Tibial nerve (tissue), 4 donors: ENCODE measurements around the gene DNM2. TPM values are rescaled to one million over a fixed set of nuclear protein-coding genes. Genes with fewer than 3 reads are reported as not detected.
"Not testable (repeated sequence)": the region's sequence is repeated elsewhere in the genome, so short reads cannot be mapped to it uniquely, and the experiment has no call there.

Experiments
- DNase-seq, 2 donors: peaks; one replicate each; pipeline ENCODE4 v3.0.0-alpha.2; 2019; ENCODE audit warnings: low spot score in 2 of 2
- H3K27ac ChIP-seq, 4 donors: fragments of 200-600 bp; sonication (generic) in 3 of 4; one replicate each; pipeline ENCODE4 v1.5.1; 2017 to 2019; ENCODE audit warnings: mild to moderate bottlenecking in 1 of 4
- H3K27me3 ChIP-seq, 2 donors: fragments of 200-600 bp; sonication (generic) in 1 of 2; one replicate each; pipeline versions ENCODE4 v1.5.1 to v1.6.0; 2017 to 2019
- H3K36me3 ChIP-seq, 3 donors: fragments of 200-600 bp; sonication (generic); one replicate each; pipeline ENCODE4 v1.5.1; 2018 to 2019
- H3K4me1 ChIP-seq, 4 donors: fragments of 200-600 bp; sonication (generic) in 3 of 4; one replicate each; pipeline ENCODE4 v1.5.1; 2017 to 2019
- H3K4me3 ChIP-seq, 4 donors: fragments of 200-600 bp; sonication (generic) in 3 of 4; one replicate each; pipeline ENCODE4 v1.5.1; 2017 to 2019; ENCODE audit warnings: mild to moderate bottlenecking in 1 of 4, moderate library complexity in 1 of 4
- H3K9me3 ChIP-seq, 4 donors: fragments of 200-600 bp; sonication (generic) in 3 of 4; one replicate each; pipeline ENCODE4 v1.5.1; 2017 to 2019
- EP300 ChIP-seq, 2 donors: sonication (generic); formaldehyde crosslinking; IDR thresholded peaks; one replicate each; pipeline ENCODE4 v1.6.1; 2017; ENCODE audit warnings: antibody characterized with exemption in 2 of 2, mild to moderate bottlenecking in 1 of 2
- POLR2A ChIP-seq, 2 donors: fragments of 450-650 bp; IDR thresholded peaks; one replicate each; pipeline ENCODE4 v1.6.1; 2017; ENCODE audit warnings: antibody characterized with exemption in 2 of 2, mild to moderate bottlenecking in 2 of 2, moderate library complexity in 2 of 2
- WGBS, 2 donors: methylation state at CpG; one replicate each; pipeline ENCODE4 v1.1.5; 2018; 5-methylcytosine and 5-hydroxymethylcytosine counted together
- total RNA-seq, 4 donors: library from RNA; depleted of rRNA; stranded (reverse); fragments of >200 nt; gene quantifications; one replicate each; pipeline ENCODE4 v1.1.0, GENCODE V29; 2016
- TF ChIP-seq, protein P1 (sequence below), 5 experiments: fragments of 200-600 bp in 3 of 5; fragments of 450-650 bp in 2 of 5; sonication (generic) in 3 of 5; IDR thresholded peaks; one replicate each; pipeline ENCODE4 v1.5.1; 2016 to 2019; ENCODE audit warnings: antibody characterized with exemption in 5 of 5, mild to moderate bottlenecking in 3 of 5, moderate library complexity in 2 of 5

DNM2 gene
- total RNA-seq, 4 donors from 2014 or later, result 99.4 to 220 (median 140) TPM

DNA sequence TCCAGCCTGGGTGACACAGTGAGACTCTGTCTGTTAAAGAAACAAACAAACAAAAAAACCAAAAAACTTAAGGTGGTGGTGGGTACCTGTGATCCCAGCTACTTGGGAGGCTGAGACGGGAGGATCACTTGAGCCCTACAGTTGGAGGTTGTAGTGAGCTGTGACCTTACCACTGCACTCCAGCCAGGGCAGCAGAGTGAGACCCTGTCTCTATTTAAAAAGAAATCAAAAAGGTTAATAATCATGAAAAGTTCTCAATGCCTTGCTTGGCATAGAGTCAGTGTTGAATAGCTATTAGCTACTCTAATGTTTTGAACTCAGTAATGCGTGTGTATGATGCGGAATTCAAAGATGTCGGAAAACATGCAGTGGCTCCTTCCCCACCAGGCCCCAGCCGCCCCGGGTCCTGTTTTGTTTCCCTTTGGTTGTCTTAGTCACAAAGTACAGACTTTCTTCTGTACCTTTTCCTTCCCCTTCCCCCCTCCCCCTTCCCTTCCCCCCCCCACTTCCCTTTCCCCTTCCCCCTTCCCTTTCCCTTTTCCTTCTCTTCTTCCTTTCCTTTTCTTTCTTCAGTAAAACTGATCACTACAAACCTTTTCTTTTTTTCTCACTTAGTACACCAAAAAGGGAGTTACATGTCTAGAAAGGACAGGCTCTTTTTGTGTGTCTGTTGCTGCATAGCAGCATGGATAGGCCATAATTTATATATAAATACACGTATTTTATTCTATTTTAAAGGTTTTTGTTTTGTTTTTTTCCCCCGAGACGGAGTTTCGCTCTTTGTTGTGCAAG, 35.2 kb downstream of the DNM2 start:
- no peak for DNase-seq
- Histone ChIP-seq H3K4me3 (no peak overlapping the region), H3K27ac (peak overlapping the region in 3 of 4 donors; percentile 73 to 77 (median 74)), H3K27me3 (no peaks in the 10 kb centered on the region), H3K4me1 (peaks cover 0 to 49% (median 18%) of the 10 kb centered on the region in 4 donors), H3K36me3 (no peaks in the 10 kb centered on the region), H3K9me3 (no peaks in the 10 kb centered on the region)
- TF ChIP-seq POLR2A (IDR thresholded peaks at IDR 0.05) (no peak), EP300 (IDR thresholded peaks at IDR 0.05) (no peak)
- TF ChIP-seq, protein P1, sequence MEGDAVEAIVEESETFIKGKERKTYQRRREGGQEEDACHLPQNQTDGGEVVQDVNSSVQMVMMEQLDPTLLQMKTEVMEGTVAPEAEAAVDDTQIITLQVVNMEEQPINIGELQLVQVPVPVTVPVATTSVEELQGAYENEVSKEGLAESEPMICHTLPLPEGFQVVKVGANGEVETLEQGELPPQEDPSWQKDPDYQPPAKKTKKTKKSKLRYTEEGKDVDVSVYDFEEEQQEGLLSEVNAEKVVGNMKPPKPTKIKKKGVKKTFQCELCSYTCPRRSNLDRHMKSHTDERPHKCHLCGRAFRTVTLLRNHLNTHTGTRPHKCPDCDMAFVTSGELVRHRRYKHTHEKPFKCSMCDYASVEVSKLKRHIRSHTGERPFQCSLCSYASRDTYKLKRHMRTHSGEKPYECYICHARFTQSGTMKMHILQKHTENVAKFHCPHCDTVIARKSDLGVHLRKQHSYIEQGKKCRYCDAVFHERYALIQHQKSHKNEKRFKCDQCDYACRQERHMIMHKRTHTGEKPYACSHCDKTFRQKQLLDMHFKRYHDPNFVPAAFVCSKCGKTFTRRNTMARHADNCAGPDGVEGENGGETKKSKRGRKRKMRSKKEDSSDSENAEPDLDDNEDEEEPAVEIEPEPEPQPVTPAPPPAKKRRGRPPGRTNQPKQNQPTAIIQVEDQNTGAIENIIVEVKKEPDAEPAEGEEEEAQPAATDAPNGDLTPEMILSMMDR (IDR thresholded peaks at IDR 0.05), result no peak
- WGBS, 2 donors, result 76 to 77% methylated on average over 10 of the region's 10 CpGs

DNA sequence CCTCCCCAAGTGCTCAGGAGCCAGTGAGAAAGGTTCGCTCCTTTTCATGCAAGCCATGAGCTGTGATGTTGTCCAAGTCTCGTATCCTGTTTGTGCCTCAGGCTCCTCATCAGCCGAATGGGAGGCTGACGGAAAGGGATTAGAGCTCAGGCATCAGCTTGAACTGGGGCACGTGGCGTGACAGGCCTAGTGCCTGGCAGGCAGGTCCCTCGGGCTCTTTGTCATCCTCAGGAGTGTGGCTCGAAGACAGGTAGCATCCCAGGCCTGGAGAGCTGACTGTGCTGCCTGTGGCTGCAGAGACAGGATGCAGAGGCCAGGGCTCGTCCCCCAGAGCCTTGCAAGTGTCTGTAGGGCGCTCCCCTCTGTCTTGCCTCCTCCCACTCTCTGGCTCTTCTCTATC, 38.5 kb downstream of the DNM2 start:
- WGBS, 2 donors, result 77 to 79% methylated on average over 9 to 10 of the region's 10 CpGs
- no peak for DNase-seq
- Histone ChIP-seq H3K9me3 (no peaks in the 10 kb centered on the region), H3K4me3 (no peak overlapping the region), H3K36me3 (peaks cover 0 to 19% (median 0%) of the 10 kb centered on the region in 3 donors), H3K27me3 (no peaks in the 10 kb centered on the region), H3K4me1 (peaks cover 0 to 34% (median 9%) of the 10 kb centered on the region in 4 donors), H3K27ac (no peak overlapping the region)
- TF ChIP-seq, protein P1 (IDR thresholded peaks at IDR 0.05), result no peak
- TF ChIP-seq POLR2A (IDR thresholded peaks at IDR 0.05) (no peak), EP300 (IDR thresholded peaks at IDR 0.05) (no peak)

DNA sequence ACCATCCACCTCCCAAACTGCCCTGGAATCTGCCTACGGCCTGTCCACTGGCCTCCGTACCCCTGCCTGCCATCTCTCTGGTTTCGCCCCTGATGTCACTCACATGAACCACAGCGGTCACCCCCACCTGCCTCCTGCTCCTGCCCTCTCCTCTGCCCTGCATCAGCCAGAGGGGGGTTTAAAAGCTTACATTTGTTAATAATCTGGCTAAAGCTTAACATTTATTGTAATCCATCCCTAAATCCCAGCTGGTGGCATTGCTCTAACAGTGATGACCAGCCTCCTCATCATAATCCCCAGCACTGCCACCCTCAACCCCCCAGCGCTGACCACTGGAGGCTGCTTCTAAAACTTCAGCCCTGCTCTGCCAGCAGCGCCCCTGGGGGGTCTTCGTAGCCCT, 38.9 kb downstream of the DNM2 start:
- Histone ChIP-seq H3K4me3 (no peak overlapping the region), H3K27me3 (no peaks in the 10 kb centered on the region), H3K4me1 (peaks cover 0 to 34% (median 9%) of the 10 kb centered on the region in 4 donors), H3K9me3 (no peaks in the 10 kb centered on the region), H3K27ac (no peak overlapping the region), H3K36me3 (peaks cover 0 to 22% (median 0%) of the 10 kb centered on the region in 3 donors)
- 97% methylated on average over 7 of the region's 7 CpGs for WGBS, 2 donors
- TF ChIP-seq EP300 (IDR thresholded peaks at IDR 0.05) (no peak), POLR2A (IDR thresholded peaks at IDR 0.05) (no peak)
- TF ChIP-seq, protein P1 (IDR thresholded peaks at IDR 0.05), result no peak
- DNase-seq, result no peak

DNA sequence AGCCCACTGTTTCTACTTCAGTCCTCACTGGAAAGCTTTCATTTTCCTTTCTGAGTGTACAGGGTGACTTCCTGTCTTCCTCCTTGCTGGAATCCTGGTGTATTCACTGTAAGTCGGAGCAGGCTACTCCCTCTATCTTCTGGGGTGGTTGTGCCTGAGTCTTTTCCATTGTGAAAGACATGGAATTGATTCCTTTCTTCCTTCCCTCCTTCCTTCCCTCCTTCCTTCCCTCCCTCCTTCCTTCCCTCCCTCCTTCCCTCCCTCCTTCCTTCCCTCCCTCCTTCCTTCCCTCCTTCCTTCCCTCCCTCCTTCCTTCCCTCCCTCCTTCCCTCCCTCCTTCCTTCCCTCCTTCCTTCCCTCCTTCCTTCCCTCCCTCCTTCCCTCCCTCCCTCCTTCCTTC, 40.2 kb downstream of the DNM2 start:
- not testable (repeated sequence) for H3K27ac ChIP-seq, H3K4me3 ChIP-seq, H3K27me3 ChIP-seq, DNase-seq, H3K9me3 ChIP-seq
- Histone ChIP-seq H3K36me3 (peaks cover 0 to 26% (median 0%) of the 10 kb centered on the region in 3 donors), H3K4me1 (peaks cover 0 to 40% (median 16%) of the 10 kb centered on the region in 4 donors)
- WGBS, 2 donors, result 80 to 100% methylated on average over 1 of the region's 1 CpG

DNA sequence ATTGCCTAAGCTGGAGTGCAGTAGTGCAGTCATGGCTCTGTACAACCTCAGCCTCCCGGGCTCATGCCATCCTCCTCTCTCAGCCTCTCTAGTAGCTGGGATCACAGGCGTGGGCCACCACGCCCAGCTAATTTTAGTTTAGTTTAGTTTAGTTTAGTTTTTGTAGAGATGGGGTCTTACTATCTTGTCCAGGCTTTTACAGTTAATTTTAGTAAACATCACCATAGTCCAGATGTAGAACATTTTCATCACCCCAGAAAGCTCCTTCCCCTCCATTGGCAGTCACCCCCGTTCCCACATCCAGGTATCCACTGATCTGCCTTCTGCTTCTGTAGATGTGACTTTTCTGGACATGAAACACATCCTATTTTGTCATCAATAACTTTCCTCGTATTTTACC, 41.1 kb downstream of the DNM2 start:
- H3K4me1 ChIP-seq, result peaks cover 0 to 49% (median 21%) of the 10 kb centered on the region in 4 donors
- no peak for DNase-seq
- peaks cover 0 to 26% (median 0%) of the 10 kb centered on the region in 3 donors for H3K36me3 ChIP-seq
- peak overlapping the region in 3 of 4 donors; percentile 50 to 70 (median 50) for H3K27ac ChIP-seq
- TF ChIP-seq POLR2A (IDR thresholded peaks at IDR 0.05) (no peak), EP300 (IDR thresholded peaks at IDR 0.05) (no peak)
- TF ChIP-seq, protein P1 (IDR thresholded peaks at IDR 0.05), result no peak
- no peak overlapping the region for H3K4me3 ChIP-seq
- H3K27me3 ChIP-seq, result no peaks in the 10 kb centered on the region
- 87% methylated on average over 5 of the region's 5 CpGs for WGBS, 2 donors
- H3K9me3 ChIP-seq, result no peaks in the 10 kb centered on the region
